HEK293 (cell line): ENCODE measurements around the gene INHBB.

Source experiments
- CTCF ChIA-PET: fragments of 350-600 bp; formaldehyde crosslinking; extraction: SDS; loops from one replicate; lab custom pipeline; 2021; ENCODE audit warnings: antibody characterized with exemption; lab: Yijun Ruan, JAX
- POLR2A ChIA-PET: fragments of 300-600 bp; formaldehyde crosslinking; extraction: SDS; loops from one replicate; lab custom pipeline; 2020; ENCODE audit warnings: antibody characterized with exemption, inconsistent platforms; lab: Yijun Ruan, JAX
- H3K27ac ChIP-seq: fragments of 200-500 bp; sonication (Bioruptor generic); 2 replicates; pipeline ENCODE4 v1.5.1; 2014; ENCODE audit warnings: low read depth, low read length, control low read depth, inconsistent platforms; ENCODE audit errors: extremely low read depth
- H3K36me3 ChIP-seq, 2 experiments: fragments of 200-500 bp in 1 of 2; sonication (Bioruptor generic) in 1 of 2; 1 replicate in 1 of 2; 2 replicates in 1 of 2; pipeline ENCODE4 v1.5.1; 2014 to 2017; ENCODE audit warnings: inconsistent platforms in 2 of 2, low read length in 2 of 2; ENCODE audit not compliant: control insufficient read depth in 2 of 2, insufficient read depth in 1 of 2
- H3K4me1 ChIP-seq: fragments of 200-500 bp; sonication (Bioruptor generic); 2 replicates; pipeline ENCODE4 v1.5.1; 2014; ENCODE audit warnings: mild to moderate bottlenecking, low read length, inconsistent platforms; ENCODE audit not compliant: control insufficient read depth, insufficient read depth
- H3K4me3 ChIP-seq: 2 replicates; pipeline ENCODE4 v1.5.1; 2011; ENCODE audit warnings: low read depth, mild to moderate bottlenecking, control low read depth, low read length, moderate library complexity
- H3K9me3 ChIP-seq: fragments of 200-500 bp; sonication (Bioruptor generic); 2 replicates; pipeline ENCODE4 v1.5.1; 2014; ENCODE audit warnings: low read depth, low read length, inconsistent platforms; ENCODE audit not compliant: control insufficient read depth, insufficient read depth
- OVOL3 ChIP-seq: fragments of 450-650 bp; formaldehyde crosslinking; IDR thresholded peaks from 2 replicates; pipeline ENCODE4 v1.5.1; 2016; ENCODE audit warnings: missing biosample characterization, missing genetic modification characterization
- SCRT1 ChIP-seq: fragments of 450-650 bp; formaldehyde crosslinking; IDR thresholded peaks from 2 replicates; pipeline ENCODE4 v1.5.1; 2016; ENCODE audit warnings: missing biosample characterization, missing genetic modification characterization, borderline replicate concordance
- ZBTB1 ChIP-seq: fragments of 450-650 bp; formaldehyde crosslinking; IDR thresholded peaks from 2 replicates; pipeline ENCODE4 v1.5.1; 2016; ENCODE audit warnings: missing biosample characterization, missing genetic modification characterization
- ZFP41 ChIP-seq: fragments of 450-650 bp; formaldehyde crosslinking; IDR thresholded peaks from 2 replicates; pipeline ENCODE4 v1.5.1; 2016; ENCODE audit warnings: missing biosample characterization, missing genetic modification characterization, borderline replicate concordance
- ZNF114 ChIP-seq: fragments of 450-650 bp; formaldehyde crosslinking; IDR thresholded peaks from 2 replicates; pipeline ENCODE4 v1.5.0; 2017; ENCODE audit warnings: missing biosample characterization, missing genetic modification characterization
- ZNF155 ChIP-seq: fragments of 450-650 bp; formaldehyde crosslinking; IDR thresholded peaks from 2 replicates; pipeline ENCODE4 v1.5.1; 2016; ENCODE audit warnings: missing biosample characterization, missing genetic modification characterization
- ZNF157 ChIP-seq: fragments of 450-650 bp; formaldehyde crosslinking; IDR thresholded peaks from 2 replicates; pipeline ENCODE4 v1.5.1; 2016; ENCODE audit warnings: missing biosample characterization, missing genetic modification characterization
- ZNF416 ChIP-seq: fragments of 450-650 bp; formaldehyde crosslinking; IDR thresholded peaks from 2 replicates; pipeline ENCODE4 v1.5.1; 2016; ENCODE audit warnings: missing biosample characterization, missing genetic modification characterization
- ZNF473 ChIP-seq: fragments of 450-650 bp; formaldehyde crosslinking; IDR thresholded peaks from 2 replicates; pipeline ENCODE4 v1.5.1; 2017; ENCODE audit warnings: missing biosample characterization, missing genetic modification characterization
- ZNF514 ChIP-seq: fragments of 450-650 bp; formaldehyde crosslinking; IDR thresholded peaks from 2 replicates; pipeline ENCODE4 v1.5.1; 2016; ENCODE audit warnings: missing biosample characterization, missing genetic modification characterization
- ZNF664 ChIP-seq: fragments of 450-650 bp; formaldehyde crosslinking; IDR thresholded peaks from 2 replicates; pipeline ENCODE4 v1.5.1; 2016; ENCODE audit warnings: missing biosample characterization, missing genetic modification characterization
- ZNF785 ChIP-seq: fragments of 450-650 bp; formaldehyde crosslinking; IDR thresholded peaks from 2 replicates; pipeline ENCODE4 v1.5.1; 2016; ENCODE audit warnings: missing biosample characterization, missing genetic modification characterization
- TF ChIP-seq, protein P1 (sequence below): fragments of 450-650 bp; formaldehyde crosslinking; IDR thresholded peaks from 2 replicates; pipeline ENCODE4 v1.5.1; 2017; ENCODE audit warnings: missing biosample characterization, missing genetic modification characterization
- TF ChIP-seq, protein P2 (sequence below): fragments of 450-650 bp; formaldehyde crosslinking; IDR thresholded peaks from 2 replicates; pipeline ENCODE4 v1.5.1; 2016; ENCODE audit warnings: missing biosample characterization, missing genetic modification characterization
- TF ChIP-seq, protein P3 (sequence below): fragments of 450-650 bp; formaldehyde crosslinking; optimal IDR thresholded peaks from 2 replicates; pipeline ENCODE3; 2016; ENCODE audit warnings: missing biosample characterization, mild to moderate bottlenecking, missing genetic modification characterization
- TF ChIP-seq, protein P4 (sequence below): fragments of 450-650 bp; formaldehyde crosslinking; IDR thresholded peaks from 2 replicates; pipeline ENCODE4 v1.5.1; 2016; ENCODE audit warnings: missing biosample characterization, missing genetic modification characterization

Gene INHBB

DNA sequence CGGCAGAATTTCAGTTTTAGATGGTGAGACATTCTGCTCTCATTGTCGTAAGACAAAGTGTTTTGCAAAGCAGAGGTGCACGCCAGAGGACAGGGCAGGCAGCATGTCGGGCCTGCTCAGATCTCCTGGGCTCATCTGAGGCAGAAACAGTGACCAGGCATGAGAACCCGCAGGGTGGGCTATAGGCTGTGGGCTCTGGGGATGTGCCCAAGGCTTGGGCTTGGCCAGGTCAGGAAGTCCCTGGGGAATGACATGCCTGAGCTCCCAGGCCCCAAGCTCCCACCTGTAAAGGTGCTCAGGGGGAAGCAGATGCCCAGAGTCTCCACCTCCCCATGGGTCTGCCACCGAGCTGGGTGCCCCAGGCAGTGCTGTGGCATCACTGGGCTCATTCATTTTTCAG, 35.3 kb downstream of the INHBB start (continued):
- TF ChIP-seq, protein P1, sequence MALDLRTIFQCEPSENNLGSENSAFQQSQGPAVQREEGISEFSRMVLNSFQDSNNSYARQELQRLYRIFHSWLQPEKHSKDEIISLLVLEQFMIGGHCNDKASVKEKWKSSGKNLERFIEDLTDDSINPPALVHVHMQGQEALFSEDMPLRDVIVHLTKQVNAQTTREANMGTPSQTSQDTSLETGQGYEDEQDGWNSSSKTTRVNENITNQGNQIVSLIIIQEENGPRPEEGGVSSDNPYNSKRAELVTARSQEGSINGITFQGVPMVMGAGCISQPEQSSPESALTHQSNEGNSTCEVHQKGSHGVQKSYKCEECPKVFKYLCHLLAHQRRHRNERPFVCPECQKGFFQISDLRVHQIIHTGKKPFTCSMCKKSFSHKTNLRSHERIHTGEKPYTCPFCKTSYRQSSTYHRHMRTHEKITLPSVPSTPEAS (tag by site-specific recombination) = no peak
- TF ChIP-seq ZNF114 (tag by site-specific recombination) = no peak

DNA sequence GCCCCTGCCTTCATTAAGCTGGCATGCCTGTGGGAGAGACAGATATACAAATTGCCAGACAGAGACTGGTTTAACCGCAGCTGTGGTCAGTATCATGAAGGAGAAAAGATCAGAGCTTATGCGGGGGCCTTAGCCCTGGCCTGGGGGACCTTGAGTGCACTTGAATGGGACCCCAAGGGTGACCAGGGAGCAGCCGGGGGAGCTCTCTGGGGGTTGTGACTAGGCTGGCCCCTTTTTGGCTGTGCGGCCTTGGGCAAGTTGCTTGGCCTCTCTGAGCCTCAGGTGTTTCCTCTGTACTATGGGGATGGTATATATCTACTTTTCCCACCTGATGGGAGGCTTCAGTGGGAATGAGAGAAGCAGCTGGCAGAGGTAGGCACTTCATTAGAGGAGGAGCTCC, 35.7 kb downstream of the INHBB start:
- ChIA-PET POLR2A (no interaction called here), CTCF (interaction anchor here (0.5 kb wide), 1 partner anchor 63 kb away, joined by 3 read pairs; no protein-coding TSS in a partner anchor)
- Histone ChIP-seq H3K36me3 (no peaks in the 10 kb centered on the region), H3K4me3 (no peak overlapping the region), H3K9me3 (no peaks in the 10 kb centered on the region), H3K27ac (no peak overlapping the region), H3K4me1 (no peaks in the 10 kb centered on the region)
- TF ChIP-seq ZNF473 (tag by site-specific recombination) = no peak
- TF ChIP-seq ZBTB1 (tag by site-specific recombination) = no peak
- TF ChIP-seq ZNF664 (tag by site-specific recombination) = no peak

DNA sequence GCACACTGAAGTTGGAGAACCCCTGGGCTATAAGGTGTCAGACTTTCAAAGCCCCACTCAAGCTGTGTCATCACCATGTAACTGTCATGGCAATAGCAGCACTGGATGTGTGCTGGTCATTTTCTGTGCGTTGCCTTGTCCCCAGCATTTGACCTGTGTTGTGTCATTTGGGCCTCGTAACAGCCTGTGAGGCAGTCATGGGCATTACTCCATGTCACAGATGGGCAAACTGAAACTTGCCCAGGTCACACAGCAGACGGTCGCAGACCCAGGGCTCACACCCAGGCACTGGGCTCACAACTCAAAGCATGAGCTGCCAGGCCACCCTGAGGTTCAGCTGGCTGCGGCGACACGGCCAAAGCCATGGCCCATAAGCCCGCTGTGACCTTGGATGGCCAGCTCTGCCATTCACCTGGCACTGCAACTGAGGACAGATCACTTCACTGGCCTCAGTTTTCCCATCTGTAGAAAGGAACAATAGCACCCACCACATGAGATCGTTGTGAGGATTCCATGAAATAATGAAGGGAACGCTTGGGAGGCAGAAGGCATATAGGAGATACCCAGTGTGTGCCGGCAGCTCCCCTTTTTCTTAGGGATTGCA, 36.7 kb downstream of the INHBB start:
- Histone ChIP-seq H3K36me3 (no peaks in the 10 kb centered on the region), H3K4me3 (no peak overlapping the region), H3K4me1 (no peaks in the 10 kb centered on the region), H3K27ac (no peak overlapping the region), H3K9me3 (no peaks in the 10 kb centered on the region)
- CTCF ChIA-PET = interaction anchor here (0.5 kb wide), 1 partner anchor 75 kb away, joined by 4 read pairs; no protein-coding TSS in a partner anchor
- POLR2A ChIA-PET = no interaction called here
- TF ChIP-seq, protein P2, sequence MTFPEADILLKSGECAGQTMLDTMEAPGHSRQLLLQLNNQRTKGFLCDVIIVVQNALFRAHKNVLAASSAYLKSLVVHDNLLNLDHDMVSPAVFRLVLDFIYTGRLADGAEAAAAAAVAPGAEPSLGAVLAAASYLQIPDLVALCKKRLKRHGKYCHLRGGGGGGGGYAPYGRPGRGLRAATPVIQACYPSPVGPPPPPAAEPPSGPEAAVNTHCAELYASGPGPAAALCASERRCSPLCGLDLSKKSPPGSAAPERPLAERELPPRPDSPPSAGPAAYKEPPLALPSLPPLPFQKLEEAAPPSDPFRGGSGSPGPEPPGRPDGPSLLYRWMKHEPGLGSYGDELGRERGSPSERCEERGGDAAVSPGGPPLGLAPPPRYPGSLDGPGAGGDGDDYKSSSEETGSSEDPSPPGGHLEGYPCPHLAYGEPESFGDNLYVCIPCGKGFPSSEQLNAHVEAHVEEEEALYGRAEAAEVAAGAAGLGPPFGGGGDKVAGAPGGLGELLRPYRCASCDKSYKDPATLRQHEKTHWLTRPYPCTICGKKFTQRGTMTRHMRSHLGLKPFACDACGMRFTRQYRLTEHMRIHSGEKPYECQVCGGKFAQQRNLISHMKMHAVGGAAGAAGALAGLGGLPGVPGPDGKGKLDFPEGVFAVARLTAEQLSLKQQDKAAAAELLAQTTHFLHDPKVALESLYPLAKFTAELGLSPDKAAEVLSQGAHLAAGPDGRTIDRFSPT = no peak
- TF ChIP-seq ZFP41 (tag by site-specific recombination) (no peak), ZNF514 (tag by site-specific recombination) (no peak), SCRT1 (no peak), ZNF785 (no peak), ZNF155 (tag by site-specific recombination) (no peak), ZNF157 (tag by site-specific recombination) (no peak), ZNF416 (tag by site-specific recombination) (no peak), OVOL3 (tag by site-specific recombination) (no peak)
- TF ChIP-seq, protein P3, sequence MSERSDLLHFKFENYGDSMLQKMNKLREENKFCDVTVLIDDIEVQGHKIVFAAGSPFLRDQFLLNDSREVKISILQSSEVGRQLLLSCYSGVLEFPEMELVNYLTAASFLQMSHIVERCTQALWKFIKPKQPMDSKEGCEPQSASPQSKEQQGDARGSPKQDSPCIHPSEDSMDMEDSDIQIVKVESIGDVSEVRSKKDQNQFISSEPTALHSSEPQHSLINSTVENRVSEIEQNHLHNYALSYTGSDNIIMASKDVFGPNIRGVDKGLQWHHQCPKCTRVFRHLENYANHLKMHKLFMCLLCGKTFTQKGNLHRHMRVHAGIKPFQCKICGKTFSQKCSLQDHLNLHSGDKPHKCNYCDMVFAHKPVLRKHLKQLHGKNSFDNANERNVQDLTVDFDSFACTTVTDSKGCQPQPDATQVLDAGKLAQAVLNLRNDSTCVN (tag by site-specific recombination) = no peak
- TF ChIP-seq, protein P4, sequence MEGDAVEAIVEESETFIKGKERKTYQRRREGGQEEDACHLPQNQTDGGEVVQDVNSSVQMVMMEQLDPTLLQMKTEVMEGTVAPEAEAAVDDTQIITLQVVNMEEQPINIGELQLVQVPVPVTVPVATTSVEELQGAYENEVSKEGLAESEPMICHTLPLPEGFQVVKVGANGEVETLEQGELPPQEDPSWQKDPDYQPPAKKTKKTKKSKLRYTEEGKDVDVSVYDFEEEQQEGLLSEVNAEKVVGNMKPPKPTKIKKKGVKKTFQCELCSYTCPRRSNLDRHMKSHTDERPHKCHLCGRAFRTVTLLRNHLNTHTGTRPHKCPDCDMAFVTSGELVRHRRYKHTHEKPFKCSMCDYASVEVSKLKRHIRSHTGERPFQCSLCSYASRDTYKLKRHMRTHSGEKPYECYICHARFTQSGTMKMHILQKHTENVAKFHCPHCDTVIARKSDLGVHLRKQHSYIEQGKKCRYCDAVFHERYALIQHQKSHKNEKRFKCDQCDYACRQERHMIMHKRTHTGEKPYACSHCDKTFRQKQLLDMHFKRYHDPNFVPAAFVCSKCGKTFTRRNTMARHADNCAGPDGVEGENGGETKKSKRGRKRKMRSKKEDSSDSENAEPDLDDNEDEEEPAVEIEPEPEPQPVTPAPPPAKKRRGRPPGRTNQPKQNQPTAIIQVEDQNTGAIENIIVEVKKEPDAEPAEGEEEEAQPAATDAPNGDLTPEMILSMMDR = no peak
